SH-SY5Y (cell line): ENCODE data around the gene TRMT44.

Experiments used
- GATA2 ChIP-seq: IDR thresholded peaks from 2 replicates; pipeline ENCODE4 v1.6.1; 2011; ENCODE audit warnings: mild to moderate bottlenecking, low read depth, low read length
- GATA3 ChIP-seq: IDR thresholded peaks from 2 replicates; pipeline ENCODE4 v1.6.1; 2011; ENCODE audit warnings: low read depth, mild to moderate bottlenecking, low read length, moderate library complexity

Gene TRMT44

GRCh38 chr4:8512510-8512909, 71.9 kb downstream of the TRMT44 start:
- TF ChIP-seq GATA3 (no peak), GATA2 (no peak)

- no peak for TF ChIP-seq GATA2
- TF ChIP-seq GATA3 = no peak
These were observed 73.4 kb downstream of the TRMT44 start for GRCh38 chr4:8513931-8514330.

GRCh38 chr4:8514391-8514790, 73.8 kb downstream of the TRMT44 start:
- TF ChIP-seq GATA2 (no peak), GATA3 (no peak)

- no peak for TF ChIP-seq GATA2
These were observed 74.9 kb downstream of the TRMT44 start for GRCh38 chr4:8515316-8516060.

- TF ChIP-seq GATA2 (no peak), GATA3 (no peak)
These were observed 75.5 kb downstream of the TRMT44 start for GRCh38 chr4:8516061-8516573.

- TF ChIP-seq GATA3 (no peak), GATA2 (no peak)
These were observed 76.5 kb downstream of the TRMT44 start for GRCh38 chr4:8516996-8517550.

- no peak for TF ChIP-seq GATA2
- TF ChIP-seq GATA3 = no peak
These were observed 77.4 kb downstream of the TRMT44 start for GRCh38 chr4:8517946-8518345.

GRCh38 chr4:8522160-8523120, 81.9 kb downstream of the TRMT44 start:
- no peak for TF ChIP-seq GATA2
- no peak for TF ChIP-seq GATA3

- TF ChIP-seq GATA2 = no peak
- TF ChIP-seq GATA3 = no peak
These were observed 82.6 kb downstream of the TRMT44 start for GRCh38 chr4:8523175-8523574.

- TF ChIP-seq GATA3 (no peak), GATA2 (no peak)
These were observed 83.2 kb downstream of the TRMT44 start for GRCh38 chr4:8523766-8524165.

GRCh38 chr4:8524595-8525382, 84.2 kb downstream of the TRMT44 start:
- no peak for TF ChIP-seq GATA3
- no peak for TF ChIP-seq GATA2

GRCh38 chr4:8525383-8526120, 85.0 kb downstream of the TRMT44 start:
- TF ChIP-seq GATA2 = no peak
- no peak for TF ChIP-seq GATA3
